ENCODE measurements around the gene NUF2.
A peak's percentile ranks its signal among the peaks of the same experiment; 100 is the strongest.
"Not testable (repeated sequence)": the region's sequence is repeated elsewhere in the genome, so short reads cannot be mapped to it uniquely, and the experiment has no call there.

Gene NUF2

GRCh38 chr1:163321311-163322305 lies at the start of gene NUF2:
NUF2 (plus strand) TSS chr1:163321954; CDS start chr1:163326052, 4,098 bp downstream.
- DNase-seq, result peak; percentile 96

- no peak for DNase-seq
These were observed 47.9 kb upstream of the NUF2 start for GRCh38 chr1:163273766-163274441.

GRCh38 chr1:163275222-163275621 lies 46.5 kb upstream of the NUF2 start:
- DNase-seq, result no peak

GRCh38 chr1:163278602-163279001 lies 43.2 kb upstream of the NUF2 start:
- DNase-seq, result no peak

- not testable (repeated sequence) for DNase-seq
These were observed 36.9 kb upstream of the NUF2 start for GRCh38 chr1:163284867-163285266.

GRCh38 chr1:163290025-163290640 lies 31.6 kb upstream of the NUF2 start:
- DNase-seq, result no peak

GRCh38 chr1:163291461-163291860 lies 30.3 kb upstream of the NUF2 start:
- DNase-seq, result no peak

GRCh38 chr1:163292153-163292552 lies 29.6 kb upstream of the NUF2 start:
- not testable (repeated sequence) for DNase-seq

- not testable (repeated sequence) for DNase-seq
These were observed 28.3 kb upstream of the NUF2 start for GRCh38 chr1:163293497-163293896.

- DNase-seq, result no peak
These were observed 25.8 kb upstream of the NUF2 start for GRCh38 chr1:163295949-163296348.

- DNase-seq, result no peak
These were observed 25.1 kb upstream of the NUF2 start for GRCh38 chr1:163296504-163297263.

GRCh38 chr1:163298365-163298764 lies 23.4 kb upstream of the NUF2 start:
- no peak for DNase-seq

- no peak for DNase-seq
These were observed 21.2 kb upstream of the NUF2 start for GRCh38 chr1:163300568-163300967.

GRCh38 chr1:163303561-163303960 lies 18.2 kb upstream of the NUF2 start:
- DNase-seq, result no peak

GRCh38 chr1:163305441-163305840 lies 16.3 kb upstream of the NUF2 start:
- DNase-seq, result no peak

GRCh38 chr1:163307479-163308171 lies 14.1 kb upstream of the NUF2 start:
- no peak for DNase-seq

- DNase-seq, result no peak
These were observed 12.9 kb upstream of the NUF2 start for GRCh38 chr1:163308811-163309210.

GRCh38 chr1:163315773-163316374 lies 5.9 kb upstream of the NUF2 start:
- DNase-seq, result no peak

GRCh38 chr1:163320891-163321290 lies 863 bp upstream of the NUF2 start:
- no peak for DNase-seq

GRCh38 chr1:163323339-163323738 lies 1.6 kb downstream of the NUF2 start:
- not testable (repeated sequence) for DNase-seq

GRCh38 chr1:163331116-163331515 lies 9.4 kb downstream of the NUF2 start:
- no peak for DNase-seq

- DNase-seq, result no peak
These were observed 13.5 kb downstream of the NUF2 start for GRCh38 chr1:163335216-163335615.

All from GDM1 (cell line).